Brain pericyte (primary cell): Measurements from ENCODE around the gene GBF1.

Experiments
- DNase-seq: peaks from one replicate; pipeline ENCODE4 v3.0.0-alpha.2; 2012; ENCODE audit warnings: low read depth, low spot score

The GBF1 gene

DNA sequence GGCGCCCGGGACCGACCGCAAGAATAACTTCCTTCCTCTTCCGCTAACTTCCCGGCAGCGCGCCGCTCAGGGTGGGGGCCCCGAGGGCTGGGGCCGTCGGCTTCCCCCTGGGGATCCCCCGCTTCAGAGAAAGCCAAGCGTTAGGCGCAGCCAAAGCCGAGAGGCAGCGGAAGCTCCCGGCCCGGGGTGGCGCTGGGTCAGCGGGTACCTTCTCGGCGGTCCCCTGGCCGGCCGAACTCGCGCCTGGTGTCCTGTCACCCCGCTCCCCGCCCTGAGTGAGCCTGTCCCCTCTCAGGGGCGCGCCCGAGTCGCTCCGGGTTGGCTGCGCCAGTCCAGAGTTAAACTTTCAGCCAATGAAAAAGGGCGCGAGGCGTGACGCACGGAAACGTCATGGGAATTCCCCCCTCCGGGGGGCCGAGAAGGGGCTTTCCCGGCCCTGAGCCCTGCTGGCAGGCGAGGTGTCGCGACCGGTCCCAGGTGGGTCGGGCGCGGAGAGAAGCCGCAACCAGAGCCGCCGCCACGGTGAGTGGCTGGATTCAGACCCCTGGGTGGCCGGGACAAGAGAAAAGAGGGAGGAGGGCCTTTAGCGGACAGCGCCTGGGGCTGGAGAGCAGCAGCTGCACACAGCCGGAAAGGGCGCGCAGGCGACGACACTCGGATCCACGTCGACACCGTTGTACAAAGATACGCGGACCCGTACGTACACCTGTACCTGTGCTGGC is 148.9 kb downstream of the GBF1 start:
- peak; percentile 78 for DNase-seq

DNA sequence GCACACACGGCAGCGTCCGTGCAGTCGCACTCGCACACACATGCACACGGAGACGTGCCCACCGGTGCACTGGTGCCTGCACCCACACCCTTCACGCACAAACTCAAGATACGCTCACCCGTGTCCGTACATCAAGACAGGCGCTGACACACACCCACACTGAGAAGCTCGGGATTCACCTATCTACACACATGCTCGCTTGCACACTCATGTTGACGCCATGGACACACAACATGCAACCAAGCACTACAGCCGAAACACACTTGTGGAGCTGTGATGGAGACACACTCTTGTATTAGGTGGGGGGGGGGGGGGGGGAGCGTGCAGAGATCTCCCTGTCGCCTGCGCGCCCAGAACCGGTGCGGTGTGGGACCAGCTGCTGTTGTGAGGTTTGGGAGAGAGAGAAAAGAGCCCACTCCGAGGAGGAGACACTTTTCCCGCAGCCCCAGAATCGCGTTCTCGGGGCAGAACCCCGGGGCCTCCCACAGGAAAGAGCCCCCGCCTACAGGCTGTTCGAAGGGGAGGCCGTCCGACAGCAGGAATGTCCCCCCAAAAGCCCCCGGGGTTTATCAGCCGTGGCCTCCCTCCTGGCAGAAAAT is 149.6 kb downstream of the GBF1 start:
- DNase-seq, result no peak

DNA sequence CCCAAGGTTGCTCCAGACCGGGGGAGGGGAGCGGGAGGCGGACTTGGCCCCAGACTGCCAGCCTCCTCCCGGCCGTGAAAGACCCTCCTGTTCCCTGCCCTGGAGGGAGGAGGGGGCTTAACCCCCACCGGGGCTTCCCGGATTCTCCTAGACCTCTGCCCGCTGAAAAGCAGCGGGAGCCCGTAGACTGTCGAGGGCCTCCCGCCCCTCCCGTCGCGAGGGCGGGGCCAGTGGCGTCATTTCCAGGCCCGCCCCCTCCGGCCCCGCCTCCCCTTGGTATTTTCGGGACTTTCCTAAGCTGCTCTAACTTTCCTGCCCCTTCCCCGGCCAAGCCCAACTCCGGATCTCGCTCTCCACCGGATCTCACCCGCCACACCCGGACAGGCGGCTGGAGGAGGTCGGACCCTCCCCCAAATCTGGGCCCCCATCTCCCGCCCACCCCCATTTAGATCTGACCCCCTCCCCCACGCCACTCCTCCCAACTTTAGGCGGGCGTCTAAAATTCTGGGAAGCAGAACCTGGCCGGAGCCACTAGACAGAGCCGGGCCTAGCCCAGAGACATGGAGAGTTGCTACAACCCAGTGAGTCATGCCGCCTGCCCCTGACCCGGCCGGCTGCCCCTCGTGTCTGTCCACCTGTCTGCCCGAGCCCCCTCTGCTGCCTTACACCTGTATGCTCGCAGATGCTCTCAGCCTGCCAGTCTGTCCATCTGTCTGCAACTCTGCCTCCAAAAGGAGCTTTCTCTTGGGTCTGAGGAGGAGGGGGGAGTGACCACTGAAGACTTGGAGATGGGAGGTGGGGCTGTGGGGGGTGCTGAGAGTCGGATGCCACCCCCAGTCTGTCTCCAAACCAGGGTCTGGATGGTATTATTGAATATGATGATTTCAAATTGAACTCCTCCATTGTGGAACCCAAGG is 150.3 kb downstream of the GBF1 start, which contains the start of gene NFKB2:
NFKB2 (plus strand) TSS at position 306 of the 917 bp plus-strand sequence; CDS start at position 561, 255 bp downstream.
- peak; percentile 56 for DNase-seq

DNA sequence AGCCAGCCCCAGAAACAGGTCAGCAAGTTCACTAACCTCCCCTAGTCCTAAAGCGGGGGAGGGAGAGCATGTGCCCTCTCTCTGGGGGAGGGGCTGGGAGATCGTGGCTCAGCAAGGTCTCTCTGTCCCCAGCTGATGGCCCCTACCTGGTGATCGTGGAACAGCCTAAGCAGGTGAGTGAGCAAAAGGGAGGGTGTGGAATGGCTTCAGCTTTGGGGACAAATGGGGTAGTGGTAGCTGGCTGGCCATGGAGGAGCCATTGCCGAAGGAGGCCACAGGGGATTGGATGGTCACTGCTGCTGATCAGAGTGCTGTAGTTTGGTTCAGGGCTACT is 151.0 kb downstream of the GBF1 start:
- DNase-seq, result no peak

DNA sequence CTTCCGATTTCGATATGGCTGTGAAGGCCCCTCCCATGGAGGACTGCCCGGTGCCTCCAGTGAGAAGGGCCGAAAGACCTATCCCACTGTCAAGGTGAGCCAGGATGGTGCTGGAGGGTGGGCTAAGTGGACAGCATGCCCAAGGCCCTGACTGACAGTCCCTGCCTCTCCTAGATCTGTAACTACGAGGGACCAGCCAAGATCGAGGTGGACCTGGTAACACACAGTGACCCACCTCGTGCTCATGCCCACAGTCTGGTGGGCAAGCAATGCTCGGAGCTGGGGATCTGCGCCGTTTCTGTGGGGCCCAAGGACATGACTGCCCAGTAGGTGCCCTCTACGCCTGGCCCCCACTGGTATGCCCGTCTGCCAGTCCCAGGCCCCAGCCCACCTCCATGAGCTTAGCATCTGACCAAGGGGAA is 151.4 kb downstream of the GBF1 start:
- DNase-seq, result no peak

DNA sequence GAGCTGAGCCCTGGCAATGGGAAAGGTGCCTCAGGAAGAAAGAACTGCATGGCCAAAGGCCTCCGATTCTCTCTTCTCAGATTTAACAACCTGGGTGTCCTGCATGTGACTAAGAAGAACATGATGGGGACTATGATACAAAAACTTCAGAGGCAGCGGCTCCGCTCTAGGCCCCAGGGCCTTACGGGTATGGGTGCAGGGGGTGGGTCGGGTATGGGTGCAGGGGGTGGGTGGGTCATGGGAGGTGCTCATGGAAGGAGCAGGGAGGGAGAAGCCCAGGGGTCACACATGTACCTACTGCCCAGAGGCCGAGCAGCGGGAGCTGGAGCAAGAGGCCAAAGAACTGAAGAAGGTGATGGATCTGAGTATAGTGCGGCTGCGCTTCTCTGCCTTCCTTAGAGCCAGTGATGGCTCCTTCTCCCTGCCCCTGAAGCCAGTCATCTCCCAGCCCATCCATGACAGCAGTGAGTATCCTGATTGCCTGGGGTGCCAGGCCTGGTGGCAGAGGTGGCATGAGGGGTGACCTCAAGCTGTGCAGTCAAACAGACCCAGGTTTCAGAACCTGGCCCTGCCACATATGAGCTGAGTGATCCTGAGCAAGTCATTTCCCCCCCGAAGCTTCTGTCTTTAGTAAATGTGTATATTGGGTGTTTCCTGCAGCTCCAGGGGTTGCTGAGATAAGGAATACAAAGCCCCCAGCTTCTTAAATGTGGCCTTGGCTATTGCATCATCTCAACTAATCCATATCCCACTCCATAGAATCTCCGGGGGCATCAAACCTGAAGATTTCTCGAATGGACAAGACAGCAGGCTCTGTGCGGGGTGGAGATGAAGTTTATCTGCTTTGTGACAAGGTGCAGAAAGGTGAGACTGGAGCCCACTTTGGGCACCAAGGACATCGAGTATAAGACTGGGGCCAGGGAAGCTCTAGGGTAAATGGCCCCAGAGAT is 152.2 kb downstream of the GBF1 start:
- no peak for DNase-seq

DNA sequence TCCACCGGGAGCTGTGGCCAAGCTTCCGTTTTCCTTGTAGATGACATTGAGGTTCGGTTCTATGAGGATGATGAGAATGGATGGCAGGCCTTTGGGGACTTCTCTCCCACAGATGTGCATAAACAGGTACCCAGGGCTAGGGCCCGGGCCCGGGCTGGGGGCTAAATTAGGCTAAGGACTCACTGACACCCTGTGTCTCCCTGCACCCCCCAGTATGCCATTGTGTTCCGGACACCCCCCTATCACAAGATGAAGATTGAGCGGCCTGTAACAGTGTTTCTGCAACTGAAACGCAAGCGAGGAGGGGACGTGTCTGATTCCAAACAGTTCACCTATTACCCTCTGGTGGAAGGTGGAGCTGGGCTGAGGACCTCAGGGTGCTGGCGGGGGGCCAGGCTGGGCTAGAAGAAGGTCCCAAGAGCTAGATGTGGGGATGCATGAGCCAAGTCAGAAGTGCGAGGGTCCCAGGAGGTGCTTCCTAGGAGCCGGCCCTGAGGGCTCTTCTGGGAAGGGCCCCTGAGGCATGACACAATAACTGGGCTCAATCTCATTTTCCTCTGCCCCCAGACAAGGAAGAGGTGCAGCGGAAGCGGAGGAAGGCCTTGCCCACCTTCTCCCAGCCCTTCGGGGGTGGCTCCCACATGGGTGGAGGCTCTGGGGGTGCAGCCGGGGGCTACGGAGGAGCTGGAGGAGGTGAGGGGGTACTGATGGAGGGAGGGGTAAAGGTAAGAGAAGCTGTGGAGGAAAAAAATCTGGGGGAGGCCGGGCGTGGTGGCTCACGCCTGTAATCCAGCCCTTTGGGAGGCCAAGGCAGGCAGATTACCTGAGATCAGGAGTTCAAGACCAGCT is 153.1 kb downstream of the GBF1 start:
- DNase-seq, result no peak

DNA sequence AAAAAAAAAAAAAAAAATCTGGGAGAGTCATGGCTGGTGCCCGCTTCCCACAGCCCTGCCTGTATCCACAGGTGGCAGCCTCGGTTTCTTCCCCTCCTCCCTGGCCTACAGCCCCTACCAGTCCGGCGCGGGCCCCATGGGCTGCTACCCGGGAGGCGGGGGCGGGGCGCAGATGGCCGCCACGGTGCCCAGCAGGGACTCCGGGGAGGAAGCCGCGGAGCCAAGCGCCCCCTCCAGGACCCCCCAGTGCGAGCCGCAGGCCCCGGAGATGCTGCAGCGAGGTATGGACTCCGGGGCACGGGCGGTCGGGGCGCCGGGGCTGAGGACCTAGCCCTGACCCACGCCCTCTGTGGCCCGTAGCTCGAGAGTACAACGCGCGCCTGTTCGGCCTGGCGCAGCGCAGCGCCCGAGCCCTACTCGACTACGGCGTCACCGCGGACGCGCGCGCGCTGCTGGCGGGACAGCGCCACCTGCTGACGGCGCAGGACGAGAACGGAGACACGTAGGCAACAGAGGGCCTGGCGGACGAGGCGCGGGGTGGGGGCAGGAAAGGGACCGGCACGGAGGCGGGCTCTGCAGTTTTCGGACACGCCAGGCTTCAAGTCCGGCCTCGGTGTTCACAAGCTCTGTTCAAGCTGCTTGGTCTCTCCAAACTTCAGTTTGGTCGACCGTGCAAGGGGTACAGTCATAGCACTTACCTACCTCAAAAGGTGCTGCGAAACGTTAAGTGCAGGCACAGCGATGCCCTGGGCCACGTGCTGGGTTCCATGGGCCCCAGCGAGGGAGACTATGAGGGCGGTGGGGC is 154.1 kb downstream of the GBF1 start:
- DNase-seq, result peak; percentile 63

DNA sequence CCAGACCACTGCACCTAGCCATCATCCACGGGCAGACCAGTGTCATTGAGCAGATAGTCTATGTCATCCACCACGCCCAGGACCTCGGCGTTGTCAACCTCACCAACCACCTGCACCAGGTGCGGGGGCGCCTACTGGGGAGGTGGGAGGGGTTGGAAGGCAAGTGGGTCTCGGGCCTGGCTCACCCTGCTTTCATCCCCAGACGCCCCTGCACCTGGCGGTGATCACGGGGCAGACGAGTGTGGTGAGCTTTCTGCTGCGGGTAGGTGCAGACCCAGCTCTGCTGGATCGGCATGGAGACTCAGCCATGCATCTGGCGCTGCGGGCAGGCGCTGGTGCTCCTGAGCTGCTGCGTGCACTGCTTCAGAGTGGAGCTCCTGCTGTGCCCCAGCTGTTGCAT is 154.7 kb downstream of the GBF1 start:
- DNase-seq, result no peak

DNA sequence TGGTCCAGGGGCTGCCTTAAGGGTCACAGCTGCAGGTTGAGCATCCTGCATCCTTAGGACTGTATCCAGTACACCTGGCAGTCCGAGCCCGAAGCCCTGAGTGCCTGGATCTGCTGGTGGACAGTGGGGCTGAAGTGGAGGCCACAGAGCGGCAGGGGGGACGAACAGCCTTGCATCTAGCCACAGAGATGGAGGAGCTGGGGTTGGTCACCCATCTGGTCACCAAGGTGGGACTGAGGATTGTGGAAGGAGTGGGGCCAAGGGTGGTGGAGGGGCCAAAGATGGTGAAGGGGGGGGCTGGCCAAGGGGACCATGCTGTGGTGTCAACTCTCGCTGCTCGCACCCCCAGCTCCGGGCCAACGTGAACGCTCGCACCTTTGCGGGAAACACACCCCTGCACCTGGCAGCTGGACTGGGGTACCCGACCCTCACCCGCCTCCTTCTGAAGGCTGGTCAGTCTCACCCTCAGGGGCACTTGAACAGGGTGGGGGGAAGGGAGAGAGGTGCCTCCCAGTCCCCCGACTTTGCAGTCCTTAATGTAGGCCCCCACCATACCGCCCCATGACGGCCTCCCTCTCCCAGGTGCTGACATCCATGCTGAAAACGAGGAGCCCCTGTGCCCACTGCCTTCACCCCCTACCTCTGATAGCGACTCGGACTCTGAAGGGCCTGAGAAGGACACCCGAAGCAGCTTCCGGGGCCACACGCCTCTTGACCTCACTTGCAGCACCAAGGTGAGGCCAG is 155.4 kb downstream of the GBF1 start:
- DNase-seq, result no peak

DNA sequence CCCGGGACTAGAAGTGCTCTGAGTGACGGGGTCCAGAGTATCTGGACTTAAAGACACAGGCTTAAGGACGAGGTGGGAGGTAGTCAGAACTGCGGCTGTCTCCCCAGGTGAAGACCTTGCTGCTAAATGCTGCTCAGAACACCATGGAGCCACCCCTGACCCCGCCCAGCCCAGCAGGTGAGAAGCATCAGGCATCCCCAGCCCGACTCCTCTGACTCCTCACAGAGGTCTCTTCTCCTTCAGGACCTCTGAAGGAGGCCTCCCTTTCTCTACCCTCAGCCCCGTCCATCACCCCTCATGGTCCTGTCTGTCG is 156.0 kb downstream of the GBF1 start:
- no peak for DNase-seq

DNA sequence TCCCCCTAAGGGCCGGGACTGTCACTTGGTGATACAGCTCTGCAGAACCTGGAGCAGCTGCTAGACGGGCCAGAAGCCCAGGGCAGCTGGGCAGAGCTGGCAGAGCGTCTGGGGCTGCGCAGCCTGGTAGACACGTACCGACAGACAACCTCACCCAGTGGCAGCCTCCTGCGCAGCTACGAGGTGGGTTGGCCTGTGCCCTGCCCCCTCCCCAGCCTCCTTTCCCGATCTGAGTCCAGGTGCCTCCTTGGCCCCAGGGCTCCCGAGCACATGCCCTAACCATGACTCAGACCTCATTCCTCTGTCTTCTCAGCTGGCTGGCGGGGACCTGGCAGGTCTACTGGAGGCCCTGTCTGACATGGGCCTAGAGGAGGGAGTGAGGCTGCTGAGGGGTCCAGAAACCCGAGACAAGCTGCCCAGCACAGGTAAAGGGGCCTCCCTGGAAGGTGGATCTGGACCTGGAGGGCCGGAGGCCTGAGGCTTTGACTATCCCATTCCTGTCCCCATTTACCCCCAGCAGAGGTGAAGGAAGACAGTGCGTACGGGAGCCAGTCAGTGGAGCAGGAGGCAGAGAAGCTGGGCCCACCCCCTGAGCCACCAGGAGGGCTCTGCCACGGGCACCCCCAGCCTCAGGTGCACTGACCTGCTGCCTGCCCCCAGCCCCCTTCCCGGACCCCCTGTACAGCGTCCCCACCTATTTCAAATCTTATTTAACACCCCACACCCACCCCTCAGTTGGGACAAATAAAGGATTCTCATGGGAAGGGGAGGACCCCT is 156.6 kb downstream of the GBF1 start:
- no peak for DNase-seq

DNA sequence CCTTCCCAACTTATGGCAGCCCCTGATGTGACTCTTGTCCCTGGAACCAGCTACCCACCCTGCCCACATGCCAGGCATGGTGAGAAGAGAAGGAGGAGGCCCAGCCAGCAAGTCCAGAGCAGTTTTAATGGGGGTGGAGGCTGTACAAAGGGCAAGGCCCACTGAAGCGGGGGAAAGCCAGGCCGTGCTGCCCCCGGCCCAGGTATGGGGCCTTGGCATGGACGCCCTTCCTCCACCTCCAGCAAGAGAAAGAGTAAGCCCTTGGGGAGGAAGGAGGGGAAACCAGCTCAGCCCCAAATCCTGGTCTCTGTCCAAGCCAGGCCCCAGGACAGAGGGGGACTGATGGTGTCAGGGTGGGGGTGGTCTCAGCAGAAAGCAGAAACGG is 157.2 kb downstream of the GBF1 start:
- DNase-seq, result no peak

DNA sequence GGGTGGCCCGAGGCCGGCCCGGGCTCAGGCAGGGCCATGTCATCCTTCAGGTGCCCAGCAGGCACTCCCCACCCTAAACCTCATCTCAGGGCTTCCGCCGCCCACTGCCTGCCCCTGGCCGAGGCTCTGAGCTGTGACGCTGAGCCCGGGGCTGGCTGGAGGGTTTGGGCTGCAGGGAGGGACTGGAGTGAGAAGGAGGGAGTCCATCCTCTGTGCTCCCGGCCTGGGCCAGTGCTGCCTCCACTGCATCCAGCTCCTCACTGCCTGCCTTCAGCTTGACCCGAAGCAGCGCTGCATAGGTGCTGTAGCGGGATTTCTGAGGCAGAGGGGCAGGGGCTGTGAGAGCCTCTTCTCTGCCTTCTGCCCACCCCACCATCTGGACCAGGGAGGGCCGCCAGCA is 157.8 kb downstream of the GBF1 start:
- DNase-seq, result no peak

DNA sequence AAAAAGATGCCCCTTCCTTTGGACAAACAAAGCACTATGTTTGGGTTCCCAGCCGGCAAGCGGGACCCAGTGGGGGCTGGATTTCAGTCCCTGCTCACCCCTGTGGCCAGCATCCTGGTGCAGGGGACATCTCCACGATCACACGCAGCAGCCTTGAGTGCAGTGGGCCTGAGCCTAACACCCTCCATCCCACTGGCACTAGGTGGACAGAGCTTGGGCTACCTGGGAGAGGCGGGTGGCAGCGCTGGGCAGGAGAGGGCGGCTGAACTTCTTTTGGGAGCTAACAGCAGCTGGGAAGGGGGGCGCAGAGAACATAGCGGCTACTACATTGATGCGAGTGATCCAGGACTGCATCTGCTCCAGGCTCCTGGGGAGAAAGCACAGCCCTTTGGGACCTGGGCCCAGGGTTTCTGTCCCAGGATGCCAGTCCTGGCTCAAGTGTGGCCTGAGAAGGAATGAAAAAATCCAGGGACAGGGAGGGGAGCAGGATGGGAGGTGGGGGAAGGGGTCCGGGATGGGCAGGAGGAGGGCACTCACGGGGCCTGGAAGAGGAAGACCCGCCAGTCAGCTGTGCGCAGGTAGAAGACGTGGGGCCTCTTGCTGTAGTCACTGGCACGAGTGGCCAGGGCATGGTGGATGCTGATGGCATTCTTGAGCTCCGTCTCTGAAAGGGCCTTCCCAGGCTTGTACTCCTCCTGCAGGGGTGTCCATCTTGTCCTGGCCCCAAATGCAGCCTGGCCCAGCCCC is 159.2 kb downstream of the GBF1 start:
- no peak for DNase-seq

DNA sequence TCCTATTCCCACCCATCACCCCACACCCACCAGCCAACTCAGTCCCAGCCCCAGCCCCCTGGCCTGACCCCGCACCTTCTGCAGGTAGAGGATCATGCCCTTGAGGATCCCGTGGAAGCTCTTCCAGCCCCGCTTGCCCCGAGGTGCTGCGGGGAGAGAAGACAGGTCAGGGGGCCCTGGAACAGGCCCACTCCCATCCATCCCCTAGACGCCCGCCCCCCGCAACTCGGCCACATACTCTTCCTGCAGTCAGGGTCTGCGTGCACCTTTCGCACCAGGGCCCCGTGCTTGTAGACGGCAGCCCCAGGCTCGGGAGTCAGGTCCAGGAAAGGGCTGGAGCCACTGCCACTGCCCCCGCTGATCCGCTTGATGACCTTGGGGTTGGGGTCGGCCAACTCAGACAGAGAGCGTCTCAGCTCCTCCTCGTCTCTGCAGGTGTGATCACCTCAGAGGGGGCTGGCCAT is 159.8 kb downstream of the GBF1 start:
- DNase-seq, result no peak

DNA sequence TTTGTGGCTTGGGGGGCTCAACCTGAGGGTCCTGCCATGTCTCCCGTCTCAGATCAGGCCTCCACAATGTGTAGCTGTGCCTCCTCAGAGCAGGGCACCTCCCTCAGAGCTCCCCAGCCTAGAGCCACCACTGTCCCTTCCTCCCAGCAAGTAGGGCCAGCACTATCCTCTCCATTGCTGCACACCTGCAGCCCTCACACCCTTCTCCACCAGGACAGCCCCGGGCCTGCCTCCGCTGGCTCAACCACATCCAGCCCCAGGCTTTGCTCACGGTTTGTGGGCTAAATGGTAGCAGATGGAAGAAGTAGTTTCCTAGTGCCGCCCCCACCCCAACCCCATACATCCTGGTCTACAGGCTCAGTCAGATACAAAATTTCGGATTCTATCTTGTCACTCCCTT is 160.3 kb downstream of the GBF1 start:
- DNase-seq, result no peak

DNA sequence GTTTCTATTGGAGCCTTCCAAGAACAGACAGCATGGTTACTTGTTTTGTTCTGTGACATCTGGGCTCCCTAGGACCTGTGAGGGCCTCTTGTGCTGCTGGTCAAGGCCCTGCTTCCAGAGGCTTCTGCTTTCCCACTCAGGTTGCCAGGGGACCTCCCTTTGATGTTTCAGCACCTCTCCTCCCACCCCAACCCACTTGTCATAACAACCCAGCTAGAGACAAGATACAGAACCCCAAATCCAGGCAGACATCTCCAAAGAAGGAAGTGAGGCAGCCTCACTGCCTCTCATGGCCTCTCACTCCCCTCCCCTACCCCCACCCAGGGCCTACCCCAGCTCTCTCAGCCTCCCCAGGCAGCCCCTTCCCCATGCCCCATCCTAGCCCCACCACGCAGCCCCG is 161.5 kb downstream of the GBF1 start:
- DNase-seq, result no peak
